Right lobe of liver (tissue), 4 donors: Measurements from ENCODE around the gene PRC1.

Experiments
- CTCF ChIP-seq, 4 donors: fragments of 200-600 bp in 3 of 4; fragments of 450-650 bp in 1 of 4; IDR thresholded peaks; one replicate each; pipeline versions ENCODE4 v1.5.1 to v1.8.0; 2016 to 2022; ENCODE audit warnings: antibody characterized with exemption in 4 of 4, mild to moderate bottlenecking in 2 of 4
- POLR2A ChIP-seq: fragments of 450-650 bp; IDR thresholded peaks from one replicate; pipeline ENCODE4 v1.6.1; 2017; ENCODE audit warnings: antibody characterized with exemption, mild to moderate bottlenecking
- donor health status: DM: no; HTN: no; CAD: no.
- donor health status: DM: no; HTN: no; CAD: no.
- donor health status: DM: no; HTN: yes; CAD: no.

- no peak for TF ChIP-seq CTCF (IDR thresholded peaks at IDR 0.05)
- TF ChIP-seq POLR2A: no peak
Observed at GRCh38 chr15:90948506-90948905, 45.8 kb downstream of the PRC1 start.
